ENCODE data around the gene ALAS1. TPM values are rescaled to one million over a fixed set of nuclear protein-coding genes. Genes with fewer than 3 reads are reported as not detected.

Gene ALAS1
- total RNA-seq, 3 donors from 2014 or later, result 25.9 to 34.7 (median 33.3) TPM

- H3K9me3 ChIP-seq, result no peaks in the 10 kb centered on the region
- no peaks in the 10 kb centered on the region for H3K27me3 ChIP-seq
- intact Hi-C loops (cut with DNase I; ENCODE audit: low total_unique reads), result no loop called here
- TF ChIP-seq POLR2AphosphoS5 (IDR thresholded peaks at IDR 0.05), result no peak
- no peak for TF ChIP-seq POLR2A (IDR thresholded peaks at IDR 0.05)
- no peak for TF ChIP-seq CTCF (IDR thresholded peaks at IDR 0.05)
- no peaks in the 10 kb centered on the region for H3K36me3 ChIP-seq
- peak overlapping the region; percentile 94 to 95 for H3K27ac ChIP-seq
- peak overlapping the region in 1 of 3 donors; percentile 96 for H3K4me3 ChIP-seq
- DNase-seq (ENCODE audit: low spot score in 2 of 2), result peak in 1 of 2 donors; percentile 58
- peaks cover 13 to 15% of the 10 kb centered on the region in 2 donors for H3K4me1 ChIP-seq
Observed at GRCh38 chr3:52240059-52240885, 42.3 kb downstream of the ALAS1 start.

GRCh38 chr3:52240886-52241370 is 43.0 kb downstream of the ALAS1 start:
- peaks cover 13 to 15% of the 10 kb centered on the region in 2 donors for H3K4me1 ChIP-seq
- TF ChIP-seq POLR2A (IDR thresholded peaks at IDR 0.05) (no peak), POLR2AphosphoS5 (IDR thresholded peaks at IDR 0.05) (no peak), CTCF (IDR thresholded peaks at IDR 0.05) (no peak)
- intact Hi-C loops (cut with DNase I; ENCODE audit: low total_unique reads), result no loop called here
- no peaks in the 10 kb centered on the region for H3K9me3 ChIP-seq
- H3K27me3 ChIP-seq, result no peaks in the 10 kb centered on the region
- peak overlapping the region; percentile 27 to 95 for H3K27ac ChIP-seq
- H3K4me3 ChIP-seq, result no peak overlapping the region
- no peak for DNase-seq (ENCODE audit: low spot score in 2 of 2)
- H3K36me3 ChIP-seq, result no peaks in the 10 kb centered on the region

GRCh38 chr3:52242039-52242438 is 44.1 kb downstream of the ALAS1 start:
- H3K4me3 ChIP-seq, result no peak overlapping the region
- TF ChIP-seq POLR2A (IDR thresholded peaks at IDR 0.05) (no peak), CTCF (IDR thresholded peaks at IDR 0.05) (no peak), POLR2AphosphoS5 (IDR thresholded peaks at IDR 0.05) (no peak)
- no peak overlapping the region for H3K27ac ChIP-seq
- intact Hi-C loops (cut with DNase I; ENCODE audit: low total_unique reads), result no loop called here
- H3K36me3 ChIP-seq, result no peaks in the 10 kb centered on the region
- H3K27me3 ChIP-seq, result no peaks in the 10 kb centered on the region
- peaks cover 8% of the 10 kb centered on the region in 2 donors for H3K4me1 ChIP-seq
- no peaks in the 10 kb centered on the region for H3K9me3 ChIP-seq
- no peak for DNase-seq (ENCODE audit: low spot score in 2 of 2)

- Histone ChIP-seq H3K27ac (peak overlapping the region; percentile 85 to 95), H3K27me3 (no peaks in the 10 kb centered on the region), H3K4me1 (peaks cover 0 to 6% of the 10 kb centered on the region in 2 donors), H3K36me3 (no peaks in the 10 kb centered on the region), H3K9me3 (no peaks in the 10 kb centered on the region), H3K4me3 (no peak overlapping the region)
- TF ChIP-seq POLR2A (IDR thresholded peaks at IDR 0.05) (no peak), POLR2AphosphoS5 (IDR thresholded peaks at IDR 0.05) (no peak), CTCF (IDR thresholded peaks at IDR 0.05) (no peak)
- no peak for DNase-seq (ENCODE audit: low spot score in 2 of 2)
- intact Hi-C loops (cut with DNase I; ENCODE audit: low total_unique reads), result no loop called here
Observed at GRCh38 chr3:52243791-52244628, 46.0 kb downstream of the ALAS1 start.
